ENCODE data around the gene PGAP3. TPM values are rescaled to one million over a fixed set of nuclear protein-coding genes. Genes with fewer than 3 reads are reported as not detected.

Gene PGAP3
- total RNA-seq, 1 donor from 2014 or later = 15.3 TPM

DNA sequence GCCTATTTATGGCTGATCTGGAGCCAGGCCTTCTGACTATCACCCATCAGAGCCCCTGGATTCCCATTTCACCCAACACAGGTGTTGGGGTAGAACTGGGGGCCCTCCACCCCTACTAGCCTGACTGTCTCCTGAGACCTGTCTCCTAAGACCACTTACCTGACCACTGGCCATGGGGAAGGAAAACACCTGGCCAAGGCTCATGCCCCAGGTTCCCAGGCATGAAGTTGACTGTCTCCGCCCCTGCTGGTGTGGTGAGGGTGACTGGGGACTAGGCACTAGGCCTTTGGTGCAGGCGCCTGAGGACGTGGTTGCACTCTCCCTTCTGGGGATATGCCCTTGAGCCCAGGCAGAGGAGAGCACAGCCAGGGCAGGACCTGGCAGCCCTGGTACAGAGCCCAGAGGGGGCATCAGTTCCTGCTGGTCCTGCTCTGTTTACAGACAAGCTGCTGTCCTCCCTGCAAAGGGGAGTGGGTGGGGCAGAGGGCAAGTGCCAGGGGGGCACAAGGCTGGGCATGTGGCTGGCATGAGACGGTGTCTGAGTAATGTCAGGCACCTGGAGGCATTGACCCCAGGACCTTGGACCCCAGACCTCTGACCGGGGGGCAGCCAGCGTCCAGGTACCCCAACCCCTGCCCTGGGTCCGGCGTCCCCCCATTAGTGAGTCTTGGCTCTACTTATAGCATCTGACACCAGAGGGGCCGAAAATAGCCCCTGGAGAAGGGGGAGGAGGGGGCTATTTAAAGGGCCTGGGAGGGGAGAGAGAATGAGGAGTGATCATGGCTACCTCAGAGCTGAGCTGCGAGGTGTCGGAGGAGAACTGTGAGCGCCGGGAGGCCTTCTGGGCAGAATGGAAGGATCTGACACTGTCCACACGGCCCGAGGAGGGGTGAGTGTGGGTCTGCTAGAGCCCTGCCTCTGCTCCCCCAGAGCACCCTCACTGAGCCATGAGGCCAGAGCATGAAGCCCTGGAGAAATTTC lies 23.0 kb downstream of the PGAP3 start, which contains the start of gene TCAP:
TCAP (plus strand) TSS at position 769 of the 981 bp plus-strand sequence; CDS start at position 780, 11 bp downstream.
- DNase-seq (ENCODE audit: low spot score) = no peak
- intact Hi-C loops (cut with DNase I) = loop anchor here (2.0 to 5.0 kb wide), 2 partner anchors 14 to 67 kb away; partner anchors contain the start of gene MIEN1

DNA sequence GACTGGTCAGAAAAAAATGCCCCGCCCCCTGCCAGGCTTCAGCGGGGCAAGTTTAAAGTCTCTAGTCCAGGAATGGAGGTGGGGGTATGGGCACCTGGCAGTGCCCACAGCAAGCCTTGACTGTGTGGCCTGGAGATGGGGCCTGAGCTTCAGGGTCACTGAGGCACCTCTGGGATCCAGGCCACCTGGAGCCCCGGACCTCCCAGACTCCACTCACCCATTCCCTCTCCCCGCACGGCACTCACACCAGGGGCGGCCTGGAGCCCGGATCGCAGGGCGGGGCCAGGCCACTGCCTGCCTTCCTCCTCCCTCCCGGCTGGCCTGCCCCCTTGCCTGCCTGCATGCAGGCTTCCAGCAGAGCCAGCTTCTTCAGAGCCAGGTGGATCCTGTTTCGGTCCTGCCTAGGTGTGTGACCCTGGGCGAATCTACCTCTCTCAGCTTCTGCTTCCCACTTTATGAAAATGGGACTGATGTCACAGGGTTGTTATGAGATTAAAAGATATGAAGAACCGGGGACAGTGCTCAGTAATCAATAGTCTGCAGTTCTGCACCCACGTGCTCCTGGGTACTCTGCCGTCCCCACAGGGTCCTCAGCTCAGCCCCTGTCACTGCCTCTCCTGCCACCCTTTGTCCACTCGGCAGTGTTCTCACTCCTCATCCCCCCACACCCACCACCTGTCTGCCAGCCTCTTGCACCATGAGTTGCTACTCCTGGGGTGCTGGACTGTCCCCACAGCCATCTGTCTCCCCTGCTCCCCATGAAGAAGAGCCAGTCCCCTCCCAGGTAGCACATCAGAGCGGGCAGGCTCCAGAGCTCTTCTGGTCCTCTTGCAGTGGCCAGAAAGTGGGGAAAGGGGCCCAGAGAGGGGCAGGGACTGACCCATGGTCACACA lies 23.9 kb downstream of the PGAP3 start:
- intact Hi-C loops (cut with DNase I) = loop anchor here (2.0 kb wide), 1 partner anchor 15 kb away; no protein-coding TSS in a partner anchor

DNA sequence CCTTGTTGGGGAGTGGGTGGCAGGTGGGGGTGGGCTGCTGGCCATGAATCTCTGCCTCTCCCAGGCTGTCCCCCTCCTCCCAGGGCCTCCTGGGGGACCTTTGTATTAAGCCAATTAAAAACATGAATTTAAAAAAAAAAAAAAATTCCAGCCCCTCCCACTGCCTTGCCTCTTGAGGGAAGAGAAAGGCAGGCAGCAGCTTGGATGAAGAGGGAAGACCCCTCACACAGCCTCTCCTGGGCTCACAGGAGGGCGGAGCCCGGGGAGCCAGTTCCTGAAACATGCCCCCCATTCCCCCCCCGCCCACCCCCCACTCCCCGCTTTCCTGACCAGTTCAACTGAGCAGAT lies 24.5 kb downstream of the PGAP3 start:
- intact Hi-C loops (cut with DNase I) = no loop called here
- no peak for DNase-seq (ENCODE audit: low spot score)

More for the DNA sequence above, 23.9 kb downstream of the PGAP3 start:
- DNase-seq (ENCODE audit: low spot score) = no peak

DNA sequence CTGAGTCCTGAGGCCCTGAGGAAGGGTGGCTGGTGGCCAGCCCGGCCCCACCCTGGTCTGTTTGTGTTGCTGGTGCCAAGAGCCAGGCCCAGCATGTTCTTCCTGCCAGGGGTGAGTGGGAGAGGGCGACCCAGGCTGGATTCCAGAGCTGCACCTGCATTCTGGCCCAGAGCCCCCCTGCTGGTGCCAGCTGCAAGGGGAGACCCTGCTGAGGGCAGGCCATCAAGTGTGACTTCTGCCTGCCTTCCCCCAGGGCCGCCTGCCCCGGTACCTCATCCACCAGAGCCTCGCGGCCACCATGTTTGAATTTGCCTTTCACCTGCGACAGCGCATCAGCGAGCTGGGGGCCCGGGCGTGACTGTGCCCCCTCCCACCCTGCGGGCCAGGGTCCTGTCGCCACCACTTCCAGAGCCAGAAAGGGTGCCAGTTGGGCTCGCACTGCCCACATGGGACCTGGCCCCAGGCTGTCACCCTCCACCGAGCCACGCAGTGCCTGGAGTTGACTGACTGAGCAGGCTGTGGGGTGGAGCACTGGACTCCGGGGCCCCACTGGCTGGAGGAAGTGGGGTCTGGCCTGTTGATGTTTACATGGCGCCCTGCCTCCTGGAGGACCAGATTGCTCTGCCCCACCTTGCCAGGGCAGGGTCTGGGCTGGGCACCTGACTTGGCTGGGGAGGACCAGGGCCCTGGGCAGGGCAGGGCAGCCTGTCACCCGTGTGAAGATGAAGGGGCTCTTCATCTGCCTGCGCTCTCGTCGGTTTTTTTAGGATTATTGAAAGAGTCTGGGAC lies 25.1 kb downstream of the PGAP3 start:
- no peak for DNase-seq (ENCODE audit: low spot score)
- intact Hi-C loops (cut with DNase I) = no loop called here

DNA sequence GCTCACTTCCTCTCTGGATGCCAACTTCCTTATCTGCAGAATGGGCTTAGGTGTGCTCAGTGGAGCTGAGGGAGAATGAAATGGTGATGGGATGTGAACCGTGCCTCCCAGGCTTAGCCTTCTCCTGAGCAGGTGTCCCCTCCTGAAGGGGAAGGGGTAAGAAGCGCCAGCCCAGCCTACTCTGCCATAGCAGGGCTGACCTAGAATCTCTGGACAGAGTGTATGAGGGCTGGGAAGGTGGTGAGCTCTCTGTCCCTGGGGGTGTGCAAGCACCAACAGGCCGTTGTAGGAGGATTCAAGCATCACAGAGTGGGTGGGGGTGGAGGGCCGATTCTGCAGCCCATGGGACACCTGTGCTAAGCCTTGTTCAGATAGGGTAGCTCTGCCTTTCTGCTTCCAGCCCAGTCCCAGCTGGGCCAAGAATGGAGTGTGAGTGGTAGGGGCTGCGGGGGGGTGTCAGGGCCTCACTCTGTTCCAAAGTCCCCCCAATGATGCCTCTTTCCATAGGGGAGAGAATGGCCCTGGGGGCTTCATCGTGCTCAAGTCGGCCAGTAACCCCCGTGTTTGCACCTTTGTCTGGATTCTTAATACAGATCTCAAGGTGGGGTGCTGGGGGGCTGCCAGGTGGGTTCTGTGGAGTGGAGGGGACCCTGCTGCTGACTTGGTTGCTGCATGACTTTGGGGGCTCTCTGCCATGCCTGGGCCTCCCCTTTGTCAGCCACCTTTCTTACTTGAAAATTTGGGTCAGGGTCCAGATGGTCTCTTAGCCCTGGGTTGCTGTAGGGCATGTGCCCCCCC lies 25.9 kb downstream of the PGAP3 start:
- intact Hi-C loops (cut with DNase I) = no loop called here

DNA sequence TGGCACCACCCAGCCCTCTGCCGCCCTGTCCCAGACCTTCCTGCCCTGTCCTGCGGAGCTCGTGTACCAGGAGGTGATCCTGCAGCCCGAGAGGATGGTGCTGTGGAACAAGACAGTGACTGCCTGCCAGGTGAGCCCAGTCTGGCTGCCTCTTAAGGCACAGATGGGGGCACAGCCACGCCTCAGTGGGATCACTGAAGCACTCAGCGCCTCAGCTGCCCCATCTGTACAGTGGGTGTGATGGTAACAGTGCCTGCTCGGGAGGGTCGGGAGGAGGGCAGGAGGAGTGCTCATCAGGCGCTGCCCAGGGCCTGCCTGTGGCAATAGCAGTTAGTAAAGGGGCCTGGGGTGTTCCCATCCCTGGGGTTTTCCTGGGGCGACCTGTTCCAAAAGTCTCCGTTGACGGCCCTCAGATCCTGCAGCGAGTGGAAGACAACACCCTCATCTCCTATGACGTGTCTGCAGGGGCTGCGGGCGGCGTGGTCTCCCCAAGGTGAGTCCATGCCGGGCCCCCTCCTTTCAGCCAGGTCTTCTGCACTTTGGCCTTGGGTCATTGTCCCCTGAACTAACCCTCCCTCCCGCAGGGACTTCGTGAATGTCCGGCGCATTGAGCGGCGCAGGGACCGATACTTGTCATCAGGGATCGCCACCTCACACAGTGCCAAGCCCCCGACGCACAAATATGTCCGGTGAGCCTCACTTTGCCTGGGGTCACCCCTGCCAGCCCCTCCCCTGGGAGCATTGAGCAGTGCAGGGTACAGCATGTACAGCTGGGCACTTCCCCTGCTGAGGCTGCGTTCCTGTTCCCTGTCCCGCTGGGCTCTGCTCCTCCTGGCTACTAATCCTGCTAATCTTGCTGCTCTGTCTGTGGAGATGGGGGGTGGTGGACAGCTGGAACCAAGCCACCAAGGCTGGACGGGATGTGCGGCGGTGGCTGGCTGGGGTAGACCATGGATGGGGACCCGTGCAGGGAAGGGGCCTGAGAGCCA lies 27.2 kb downstream of the PGAP3 start:
- DNase-seq (ENCODE audit: low spot score) = no peak
- intact Hi-C loops (cut with DNase I) = no loop called here

More for the DNA sequence above, 25.9 kb downstream of the PGAP3 start:
- no peak for DNase-seq (ENCODE audit: low spot score)

DNA sequence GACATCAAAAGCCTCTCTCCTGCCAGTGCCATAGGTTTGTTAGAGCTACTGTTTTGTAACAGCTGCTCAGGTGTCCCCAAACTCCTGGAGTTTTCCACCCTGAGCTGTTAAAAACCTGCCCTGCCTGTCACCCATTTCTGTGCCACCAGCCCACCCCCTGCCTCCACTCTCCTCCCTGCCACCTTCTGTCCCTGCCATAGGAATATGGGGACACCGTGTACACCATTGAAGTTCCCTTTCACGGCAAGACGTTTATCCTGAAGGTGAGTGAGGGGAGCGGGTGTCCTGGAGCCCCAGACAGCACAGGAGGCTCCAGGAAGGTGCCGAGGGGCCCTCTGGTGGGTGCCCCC lies 27.9 kb downstream of the PGAP3 start:
- intact Hi-C loops (cut with DNase I) = no loop called here
- DNase-seq (ENCODE audit: low spot score) = no peak

DNA sequence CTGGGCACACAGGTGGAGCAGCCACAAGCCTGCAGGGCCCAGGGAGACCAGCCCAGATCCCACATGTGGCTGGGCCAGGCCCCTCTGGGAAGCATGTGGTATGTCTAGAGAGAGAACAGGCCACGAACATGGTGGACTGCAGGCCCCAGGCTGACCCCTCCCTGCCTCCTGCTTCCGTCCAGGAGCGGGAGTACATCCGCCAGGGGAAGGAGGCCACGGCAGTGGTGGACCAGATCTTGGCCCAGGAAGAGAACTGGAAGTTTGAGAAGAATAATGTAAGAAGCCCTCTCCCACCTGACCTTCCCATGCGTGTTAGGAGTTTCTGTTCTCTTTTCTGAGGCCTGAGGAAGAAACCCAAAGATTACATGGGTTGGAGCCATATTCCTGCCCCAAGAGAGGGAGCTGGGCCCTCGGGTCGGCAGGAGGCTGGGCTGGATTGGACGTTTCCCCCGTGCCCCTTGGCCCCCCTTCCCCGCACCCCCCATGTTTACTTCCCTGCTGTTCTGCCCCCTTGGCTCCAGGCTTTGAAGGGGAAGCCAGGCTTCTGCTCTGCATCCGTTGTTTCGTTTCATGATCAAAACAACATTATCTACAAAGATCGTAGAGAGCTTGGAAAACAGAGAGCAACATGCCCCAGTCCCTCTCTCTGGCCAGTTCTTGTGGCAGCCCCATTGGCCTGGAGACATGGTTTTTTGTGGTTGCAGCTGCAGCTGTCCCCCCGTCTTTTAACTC lies 28.4 kb downstream of the PGAP3 start:
- intact Hi-C loops (cut with DNase I) = no loop called here
- DNase-seq (ENCODE audit: low spot score) = no peak

DNA sequence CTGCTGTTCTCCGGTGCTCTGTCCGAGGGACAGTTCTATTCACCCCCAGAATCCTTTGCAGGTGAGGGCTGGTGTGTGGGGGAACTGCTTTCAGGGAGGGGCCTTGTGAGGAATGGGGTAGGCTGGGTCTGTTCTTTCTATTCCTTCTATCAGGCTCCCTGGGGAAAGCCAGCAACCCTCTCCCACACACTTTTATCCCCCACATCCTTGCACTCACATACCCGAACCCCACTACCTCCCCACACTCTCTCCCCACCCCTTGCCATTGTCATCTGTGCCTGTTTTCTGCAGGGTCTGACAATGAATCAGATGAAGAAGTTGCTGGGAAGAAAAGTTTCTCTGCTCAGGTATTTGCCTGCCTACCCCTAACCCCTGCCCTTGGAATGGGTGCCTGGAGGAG lies 29.1 kb downstream of the PGAP3 start:
- intact Hi-C loops (cut with DNase I) = no loop called here
- no peak for DNase-seq (ENCODE audit: low spot score)

DNA sequence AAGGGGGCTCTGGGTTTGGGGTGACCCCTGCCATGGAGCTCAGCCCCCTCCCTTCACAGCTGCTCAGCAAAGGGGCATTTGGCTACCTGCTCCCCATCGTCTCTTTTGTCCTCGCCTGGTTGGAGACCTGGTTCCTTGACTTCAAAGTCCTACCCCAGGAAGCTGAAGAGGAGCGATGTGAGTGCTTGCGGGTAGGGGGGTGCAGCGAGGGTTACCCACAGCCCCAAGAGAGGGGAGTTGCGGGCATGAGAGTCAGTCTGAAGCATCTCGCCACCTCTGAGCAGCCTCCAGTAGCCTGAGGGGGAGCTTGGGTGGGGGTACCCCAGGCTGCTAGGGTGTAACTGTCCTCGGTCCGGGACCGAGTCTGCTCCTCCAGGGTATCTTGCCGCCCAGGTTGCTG lies 29.5 kb downstream of the PGAP3 start:
- intact Hi-C loops (cut with DNase I) = no loop called here

DNA sequence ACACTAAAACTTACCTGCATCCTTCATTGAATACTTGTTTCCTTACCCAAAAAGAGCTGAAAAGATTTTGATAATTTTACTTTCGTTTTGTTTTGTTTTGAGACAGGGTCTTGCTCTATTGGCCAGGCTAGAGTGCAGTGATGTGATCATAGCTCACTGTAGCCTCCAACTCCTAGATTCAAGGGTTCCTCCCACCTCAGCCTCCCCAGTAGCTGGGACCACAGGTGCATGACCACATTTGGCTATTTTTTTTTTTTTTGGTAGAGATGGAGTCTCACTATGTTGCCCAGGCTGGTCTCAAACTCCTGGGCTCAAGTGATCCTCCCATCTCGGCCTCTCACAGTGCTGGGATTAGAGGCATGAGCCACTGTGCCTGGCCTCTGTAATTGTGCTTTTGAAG lies 32.8 kb downstream of the PGAP3 start:
- intact Hi-C loops (cut with DNase I) = no loop called here
- no peak for DNase-seq (ENCODE audit: low spot score)

More for the DNA sequence above, 29.5 kb downstream of the PGAP3 start:
- no peak for DNase-seq (ENCODE audit: low spot score)

DNA sequence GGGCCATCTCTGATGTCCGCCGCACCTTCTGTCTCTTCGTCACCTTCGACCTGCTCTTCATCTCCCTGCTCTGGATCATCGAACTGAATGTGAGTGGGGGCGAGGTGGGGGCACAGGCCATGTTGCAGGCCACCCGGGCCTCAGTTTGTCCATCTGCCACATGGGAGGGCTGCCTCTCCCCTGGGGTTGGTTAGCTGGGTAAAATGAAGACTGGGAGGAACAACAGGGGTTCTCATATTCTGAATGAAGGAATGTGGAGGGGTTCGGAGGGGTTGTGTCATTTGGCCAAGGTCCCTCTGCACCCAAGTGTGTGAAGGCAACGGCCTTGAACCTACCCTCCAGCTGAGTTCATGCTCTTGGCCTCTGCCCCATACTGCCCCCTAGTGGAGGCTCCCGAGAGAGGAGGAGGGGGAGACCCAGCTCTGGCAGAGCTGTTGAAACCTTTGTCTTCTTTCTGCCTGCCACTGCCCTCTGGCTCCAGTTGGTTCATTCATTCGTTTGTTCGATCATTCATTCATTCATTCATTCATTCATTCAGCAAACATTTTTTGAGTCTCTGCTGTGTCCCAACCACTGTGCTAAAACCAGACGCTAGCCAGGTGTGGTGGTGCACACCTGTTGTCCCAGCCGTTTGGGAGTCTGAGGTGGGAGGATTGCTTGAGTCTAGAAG lies 34.1 kb downstream of the PGAP3 start:
- intact Hi-C loops (cut with DNase I) = no loop called here
- no peak for DNase-seq (ENCODE audit: low spot score)

DNA sequence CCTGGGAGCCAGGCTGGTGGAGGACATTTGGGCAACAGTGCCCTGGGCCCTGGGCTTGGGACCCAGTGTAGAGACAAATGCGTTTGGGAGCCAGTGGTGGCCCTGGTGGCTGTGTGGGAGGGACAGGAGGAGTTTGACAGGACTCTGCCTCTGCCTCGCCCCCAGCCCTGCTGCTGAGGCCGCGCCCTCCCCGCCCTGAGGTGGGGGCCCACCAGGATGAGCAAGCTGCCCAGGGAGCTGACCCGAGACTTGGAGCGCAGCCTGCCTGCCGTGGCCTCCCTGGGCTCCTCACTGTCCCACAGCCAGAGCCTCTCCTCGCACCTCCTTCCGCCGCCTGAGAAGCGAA lies 34.6 kb downstream of the PGAP3 start:
- intact Hi-C loops (cut with DNase I) = no loop called here
- DNase-seq (ENCODE audit: low spot score) = no peak

DNA sequence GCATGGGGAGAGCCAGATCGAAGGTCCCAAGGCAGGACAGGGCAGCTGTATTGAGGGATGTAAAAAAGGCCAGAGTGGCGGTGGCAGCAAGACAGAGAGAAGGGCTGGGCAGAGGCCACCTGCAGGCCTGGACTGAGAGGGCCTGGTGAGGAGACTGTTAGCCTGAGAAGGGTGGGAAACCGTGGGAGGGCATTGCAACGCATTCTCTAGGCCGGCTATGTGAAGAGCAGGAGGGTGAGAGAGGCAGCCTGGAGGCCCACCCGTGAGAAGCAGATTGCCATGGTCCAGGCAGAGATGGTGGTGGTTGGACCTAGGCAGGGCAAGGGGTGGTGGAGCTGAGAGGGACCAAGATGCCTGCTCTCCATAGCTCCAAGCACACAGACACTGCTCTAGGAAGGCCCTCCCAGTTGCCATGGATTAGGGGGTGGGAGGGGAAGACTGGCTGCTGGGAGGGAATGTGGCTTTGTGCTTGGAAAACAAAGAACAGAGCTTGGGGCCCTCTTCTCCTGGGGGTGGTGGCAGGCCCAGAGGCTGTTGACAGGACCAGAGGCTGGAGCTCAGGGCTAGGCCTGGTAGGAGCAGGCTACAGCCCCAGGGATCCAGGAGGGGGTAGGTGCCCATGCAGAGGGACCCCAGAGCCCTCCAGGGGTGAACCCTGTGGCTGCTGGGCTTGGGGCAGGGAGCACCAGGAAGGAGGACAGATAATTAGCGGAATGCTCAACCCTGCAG lies 35.1 kb downstream of the PGAP3 start:
- no peak for DNase-seq (ENCODE audit: low spot score)
- intact Hi-C loops (cut with DNase I) = no loop called here

DNA sequence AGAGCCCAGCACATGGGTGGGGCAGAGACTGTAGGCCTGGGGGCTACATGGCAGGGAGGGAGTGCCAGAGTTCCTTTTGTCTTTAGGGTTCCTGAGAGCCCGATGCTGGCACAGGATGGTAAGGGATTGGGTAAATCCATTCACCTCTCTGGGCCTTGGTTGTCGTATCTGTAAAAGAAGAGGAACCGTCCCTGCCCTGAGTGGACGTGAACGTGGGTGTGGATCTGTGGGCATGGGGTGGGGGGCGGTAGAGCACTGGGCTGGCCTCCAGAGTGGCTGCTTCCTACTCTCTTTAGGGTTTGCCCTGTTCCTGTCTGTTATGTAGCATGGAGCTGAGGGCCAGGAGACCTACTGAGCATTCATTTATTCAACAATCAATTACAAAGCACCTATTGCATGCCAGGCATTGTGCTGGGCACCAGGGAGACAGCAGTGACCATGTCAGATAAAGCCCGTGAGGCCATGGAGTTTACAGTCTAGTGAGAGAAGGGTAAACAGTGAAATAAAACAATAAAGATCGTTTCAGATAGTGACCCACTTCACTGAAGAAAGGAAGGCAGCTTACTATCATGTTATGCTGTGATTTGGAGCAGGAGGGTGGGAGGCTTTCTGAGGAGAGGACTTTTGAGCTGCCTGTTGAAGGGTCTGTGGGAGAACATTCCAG lies 35.8 kb downstream of the PGAP3 start:
- DNase-seq (ENCODE audit: low spot score) = no peak
- intact Hi-C loops (cut with DNase I) = no loop called here

All from cardiac septum (tissue), 1 donor.